ENCODE results near the gene HMCN2.

The HMCN2 gene

DNA sequence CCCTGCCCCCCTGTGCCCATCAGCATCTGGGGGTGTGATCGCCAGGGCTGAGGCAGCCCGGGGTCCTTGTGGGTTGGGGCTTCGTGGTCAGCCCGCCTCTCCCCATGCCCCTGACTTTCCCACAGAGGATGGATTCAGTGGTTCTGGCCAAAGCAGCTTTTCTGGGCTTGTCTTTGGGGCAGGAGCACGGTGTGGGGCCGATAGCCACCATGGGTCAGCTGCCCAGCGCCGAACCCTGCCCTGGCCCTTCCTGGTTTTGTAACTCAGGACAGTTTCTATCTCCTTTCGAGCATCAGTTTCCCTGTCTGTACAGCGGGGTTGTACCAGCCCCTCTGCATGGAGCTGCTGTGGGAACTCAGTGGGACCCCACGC lies 77.1 kb downstream of the HMCN2 start:
- TF ChIP-seq, protein P1, sequence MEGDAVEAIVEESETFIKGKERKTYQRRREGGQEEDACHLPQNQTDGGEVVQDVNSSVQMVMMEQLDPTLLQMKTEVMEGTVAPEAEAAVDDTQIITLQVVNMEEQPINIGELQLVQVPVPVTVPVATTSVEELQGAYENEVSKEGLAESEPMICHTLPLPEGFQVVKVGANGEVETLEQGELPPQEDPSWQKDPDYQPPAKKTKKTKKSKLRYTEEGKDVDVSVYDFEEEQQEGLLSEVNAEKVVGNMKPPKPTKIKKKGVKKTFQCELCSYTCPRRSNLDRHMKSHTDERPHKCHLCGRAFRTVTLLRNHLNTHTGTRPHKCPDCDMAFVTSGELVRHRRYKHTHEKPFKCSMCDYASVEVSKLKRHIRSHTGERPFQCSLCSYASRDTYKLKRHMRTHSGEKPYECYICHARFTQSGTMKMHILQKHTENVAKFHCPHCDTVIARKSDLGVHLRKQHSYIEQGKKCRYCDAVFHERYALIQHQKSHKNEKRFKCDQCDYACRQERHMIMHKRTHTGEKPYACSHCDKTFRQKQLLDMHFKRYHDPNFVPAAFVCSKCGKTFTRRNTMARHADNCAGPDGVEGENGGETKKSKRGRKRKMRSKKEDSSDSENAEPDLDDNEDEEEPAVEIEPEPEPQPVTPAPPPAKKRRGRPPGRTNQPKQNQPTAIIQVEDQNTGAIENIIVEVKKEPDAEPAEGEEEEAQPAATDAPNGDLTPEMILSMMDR (conservative IDR thresholded peaks at IDR 0.05; ENCODE audit: low read length) = no peak
- H3K4me3 ChIP-seq (ENCODE audit: low read length) = no peak overlapping the region
- DNase-seq (ENCODE audit: low read depth) = no peak

DNA sequence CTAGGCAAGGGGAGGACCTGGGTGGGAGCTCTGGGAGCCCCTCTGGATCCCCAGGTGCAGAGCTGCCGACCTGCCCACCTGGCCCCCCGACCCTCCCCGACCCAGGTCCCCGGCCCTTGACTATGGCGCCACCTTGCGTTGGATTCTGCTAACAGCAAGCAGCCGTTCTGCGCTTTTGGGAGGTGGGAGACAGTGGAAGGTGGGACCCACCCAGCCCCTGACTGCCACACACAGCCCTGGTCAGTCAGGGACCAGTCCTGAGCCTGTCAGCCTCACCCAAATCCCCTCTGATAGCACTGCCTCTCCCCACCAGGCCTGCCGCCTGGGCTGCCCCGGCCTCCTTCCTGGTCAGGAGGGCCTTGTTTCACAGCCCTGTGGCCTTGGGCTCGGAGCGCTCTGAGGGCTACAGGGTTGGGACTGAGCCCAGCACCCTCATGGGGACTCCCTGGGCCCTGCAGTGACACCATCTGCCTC lies 77.9 kb downstream of the HMCN2 start:
- H3K4me3 ChIP-seq (ENCODE audit: low read length) = no peak overlapping the region
- TF ChIP-seq, protein P1 (conservative IDR thresholded peaks at IDR 0.05; ENCODE audit: low read length) = peak; percentile 65
- DNase-seq (ENCODE audit: low read depth) = no peak

GRCh38 chr9:130344366-130344765 lies 78.8 kb downstream of the HMCN2 start:
- no peak overlapping the region for H3K4me3 ChIP-seq (ENCODE audit: low read length)
- TF ChIP-seq, protein P1 (conservative IDR thresholded peaks at IDR 0.05; ENCODE audit: low read length) = no peak
- DNase-seq (ENCODE audit: low read depth) = no peak

- TF ChIP-seq, protein P1 (conservative IDR thresholded peaks at IDR 0.05; ENCODE audit: low read length) = no peak
- H3K4me3 ChIP-seq (ENCODE audit: low read length) = no peak overlapping the region
- peak; percentile 6 for DNase-seq (ENCODE audit: low read depth)
Measured at GRCh38 chr9:130345009-130345896, 79.7 kb downstream of the HMCN2 start.

DNA sequence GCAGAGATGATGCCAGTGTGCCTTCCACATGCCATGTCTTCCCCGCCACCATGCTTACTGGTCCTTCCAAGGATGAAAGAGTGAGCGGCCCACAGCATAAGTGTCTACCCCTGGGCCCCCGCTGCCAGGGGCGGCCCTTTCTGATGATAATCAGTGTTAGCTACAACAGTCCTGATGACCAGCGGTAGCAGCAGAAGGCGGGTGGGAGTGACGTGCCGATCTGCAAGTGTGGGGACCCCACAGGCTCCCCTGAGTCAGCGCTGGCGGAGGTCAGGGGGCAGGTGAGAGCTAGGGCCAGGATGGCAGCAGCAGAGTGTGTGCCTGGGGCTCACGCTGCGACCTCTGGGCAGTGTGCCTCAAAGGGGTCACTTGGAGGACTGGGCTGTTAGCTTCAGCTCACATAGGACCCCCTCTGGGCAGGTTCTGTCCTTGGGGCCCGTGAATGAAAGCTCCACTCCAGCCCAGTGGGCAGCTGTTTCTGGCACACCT lies 80.4 kb downstream of the HMCN2 start:
- H3K4me3 ChIP-seq (ENCODE audit: low read length) = no peak overlapping the region
- TF ChIP-seq, protein P1 (conservative IDR thresholded peaks at IDR 0.05; ENCODE audit: low read length) = no peak
- DNase-seq (ENCODE audit: low read depth) = no peak

- no peak for DNase-seq (ENCODE audit: low read depth)
- H3K4me3 ChIP-seq (ENCODE audit: low read length) = no peak overlapping the region
- TF ChIP-seq, protein P1 (conservative IDR thresholded peaks at IDR 0.05; ENCODE audit: low read length) = no peak
Measured at GRCh38 chr9:130346431-130346830, 80.9 kb downstream of the HMCN2 start.

GRCh38 chr9:130347036-130347435 lies 81.5 kb downstream of the HMCN2 start:
- TF ChIP-seq, protein P1 (conservative IDR thresholded peaks at IDR 0.05; ENCODE audit: low read length) = no peak
- H3K4me3 ChIP-seq (ENCODE audit: low read length) = no peak overlapping the region
- DNase-seq (ENCODE audit: low read depth) = no peak

Data from AG10803 (cell line).